ENCODE results near the gene ZCCHC17. TPM values are rescaled to one million over a fixed set of nuclear protein-coding genes. Genes with fewer than 3 reads are reported as not detected.
A peak's percentile ranks its signal among the peaks of the same experiment; 100 is the strongest.

ZCCHC17 gene
- total RNA-seq, 1 experiment from 2014 or later = 48.8 TPM

- BruUV-seq (replicated peaks) = no TSS peak
- TF ChIP-seq, protein P1, sequence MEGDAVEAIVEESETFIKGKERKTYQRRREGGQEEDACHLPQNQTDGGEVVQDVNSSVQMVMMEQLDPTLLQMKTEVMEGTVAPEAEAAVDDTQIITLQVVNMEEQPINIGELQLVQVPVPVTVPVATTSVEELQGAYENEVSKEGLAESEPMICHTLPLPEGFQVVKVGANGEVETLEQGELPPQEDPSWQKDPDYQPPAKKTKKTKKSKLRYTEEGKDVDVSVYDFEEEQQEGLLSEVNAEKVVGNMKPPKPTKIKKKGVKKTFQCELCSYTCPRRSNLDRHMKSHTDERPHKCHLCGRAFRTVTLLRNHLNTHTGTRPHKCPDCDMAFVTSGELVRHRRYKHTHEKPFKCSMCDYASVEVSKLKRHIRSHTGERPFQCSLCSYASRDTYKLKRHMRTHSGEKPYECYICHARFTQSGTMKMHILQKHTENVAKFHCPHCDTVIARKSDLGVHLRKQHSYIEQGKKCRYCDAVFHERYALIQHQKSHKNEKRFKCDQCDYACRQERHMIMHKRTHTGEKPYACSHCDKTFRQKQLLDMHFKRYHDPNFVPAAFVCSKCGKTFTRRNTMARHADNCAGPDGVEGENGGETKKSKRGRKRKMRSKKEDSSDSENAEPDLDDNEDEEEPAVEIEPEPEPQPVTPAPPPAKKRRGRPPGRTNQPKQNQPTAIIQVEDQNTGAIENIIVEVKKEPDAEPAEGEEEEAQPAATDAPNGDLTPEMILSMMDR (conservative IDR thresholded peaks at IDR 0.05; ENCODE audit: low read depth, low read length) = no peak
- TF ChIP-seq EZH2 (IDR thresholded peaks at IDR 0.05; ENCODE audit: borderline replicate concordance, low read depth, low read length, poor library complexity, severe bottlenecking) = no peak
- ChIA-PET CTCF (interaction anchor here (0.5 kb wide), 1 partner anchor 162 kb away, joined by 4 read pairs; no protein-coding TSS in a partner anchor), POLR2A (ENCODE audit: low non-redundant PET) (no interaction called here)
- Histone ChIP-seq H3K27me3 (replicated peaks; ENCODE audit: insufficient read depth, low read depth, low read length, poor library complexity) (no peaks in the 10 kb centered on the region), H3K4me1 (ENCODE audit: insufficient read depth, low read length, poor library complexity, severe bottlenecking) (no peaks in the 10 kb centered on the region), H3K27ac (ENCODE audit: low read depth, low read length, poor library complexity, severe bottlenecking) (no peak overlapping the region), H3K9me3 (ENCODE audit: low read depth, low read length, poor library complexity, severe bottlenecking) (no peaks in the 10 kb centered on the region), H3K4me3 (ENCODE audit: low read depth, low read length, poor library complexity, severe bottlenecking) (no peak overlapping the region), H3K36me3 (ENCODE audit: insufficient read depth, low read length, poor library complexity, severe bottlenecking) (no peaks in the 10 kb centered on the region)
- DNase-seq (ENCODE audit: low spot score) = no peak
- intact Hi-C loops (cut with micrococcal nuclease; ENCODE audit: unreplicated experiment) = no loop called here
These were observed 29.6 kb downstream of the ZCCHC17 start for GRCh38 chr1:31326461-31326860.

GRCh38 chr1:31327381-31327780 lies 30.5 kb downstream of the ZCCHC17 start:
- Histone ChIP-seq H3K36me3 (ENCODE audit: insufficient read depth, low read length, poor library complexity, severe bottlenecking) (no peaks in the 10 kb centered on the region), H3K4me3 (ENCODE audit: low read depth, low read length, poor library complexity, severe bottlenecking) (no peak overlapping the region), H3K27me3 (replicated peaks; ENCODE audit: insufficient read depth, low read depth, low read length, poor library complexity) (no peaks in the 10 kb centered on the region), H3K27ac (ENCODE audit: low read depth, low read length, poor library complexity, severe bottlenecking) (peak overlapping the region; percentile 51), H3K4me1 (ENCODE audit: insufficient read depth, low read length, poor library complexity, severe bottlenecking) (no peaks in the 10 kb centered on the region), H3K9me3 (ENCODE audit: low read depth, low read length, poor library complexity, severe bottlenecking) (no peaks in the 10 kb centered on the region)
- no TSS peak for BruUV-seq (replicated peaks)
- CTCF ChIA-PET = interaction anchor here (0.5 kb wide), 1 partner anchor 261 kb away, joined by 3 read pairs; no protein-coding TSS in a partner anchor
- DNase-seq (ENCODE audit: low spot score) = no peak
- POLR2A ChIA-PET (ENCODE audit: low non-redundant PET) = no interaction called here
- TF ChIP-seq EZH2 (IDR thresholded peaks at IDR 0.05; ENCODE audit: borderline replicate concordance, low read depth, low read length, poor library complexity, severe bottlenecking) = no peak
- intact Hi-C loops (cut with micrococcal nuclease; ENCODE audit: unreplicated experiment) = no loop called here

GRCh38 chr1:31335007-31335406 lies 38.2 kb downstream of the ZCCHC17 start:
- BruUV-seq (replicated peaks) = no TSS peak
- ChIA-PET POLR2A (ENCODE audit: low non-redundant PET) (no interaction called here), CTCF (no interaction called here)
- H3K9me3 ChIP-seq (ENCODE audit: low read depth, low read length, poor library complexity, severe bottlenecking) = no peaks in the 10 kb centered on the region
- intact Hi-C loops (cut with micrococcal nuclease; ENCODE audit: unreplicated experiment) = loop anchor here (1.0 kb wide), 1 partner anchor 151 kb away; no protein-coding TSS in a partner anchor
- H3K4me1 ChIP-seq (ENCODE audit: insufficient read depth, low read length, poor library complexity, severe bottlenecking) = no peaks in the 10 kb centered on the region
- no peaks in the 10 kb centered on the region for H3K27me3 ChIP-seq (replicated peaks; ENCODE audit: insufficient read depth, low read depth, low read length, poor library complexity)
- H3K27ac ChIP-seq (ENCODE audit: low read depth, low read length, poor library complexity, severe bottlenecking) = no peak overlapping the region
- TF ChIP-seq, protein P1 (conservative IDR thresholded peaks at IDR 0.05; ENCODE audit: low read depth, low read length) = peak; percentile 57
- no peak for TF ChIP-seq EZH2 (IDR thresholded peaks at IDR 0.05; ENCODE audit: borderline replicate concordance, low read depth, low read length, poor library complexity, severe bottlenecking)
- H3K4me3 ChIP-seq (ENCODE audit: low read depth, low read length, poor library complexity, severe bottlenecking) = no peak overlapping the region
- H3K36me3 ChIP-seq (ENCODE audit: insufficient read depth, low read length, poor library complexity, severe bottlenecking) = no peaks in the 10 kb centered on the region
- DNase-seq (ENCODE audit: low spot score) = peak; percentile 50
